ENCODE data around the gene LRRC8B.

LRRC8B gene

DNA sequence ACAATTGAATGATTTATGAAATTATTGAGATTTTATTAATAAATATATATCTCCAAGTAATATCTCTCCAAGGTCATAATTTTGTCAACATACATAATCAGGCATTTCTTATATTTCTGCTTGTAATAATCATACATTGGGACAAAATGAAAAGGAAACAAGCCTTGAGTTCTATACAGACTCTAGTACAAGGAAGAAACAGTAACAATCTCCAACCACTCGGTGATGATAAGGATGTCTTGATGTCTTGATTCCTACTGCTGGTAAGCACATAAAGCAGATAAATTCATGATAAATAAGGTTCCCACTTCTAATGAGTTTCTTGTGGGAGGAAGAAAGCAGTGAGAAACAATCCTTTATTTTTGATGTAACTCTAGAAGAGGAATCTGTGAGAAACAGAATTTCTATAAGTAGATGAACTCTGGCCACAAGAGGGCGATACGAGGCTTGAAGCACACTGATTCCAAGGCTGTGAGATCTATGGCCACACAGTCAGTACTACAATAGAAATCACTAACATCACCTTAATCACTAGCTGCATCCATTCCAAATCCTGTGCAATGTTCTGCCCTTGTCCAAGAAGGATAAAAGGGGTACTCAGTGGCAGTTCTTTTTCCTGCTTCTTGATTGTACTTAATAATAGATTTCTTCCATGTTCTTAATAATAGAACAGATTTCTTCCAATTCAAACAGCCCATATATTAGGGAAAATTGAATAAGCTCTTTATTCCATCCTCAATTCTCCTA is 41.4 kb upstream of the LRRC8B start:
- H3K4me2 ChIP-seq (ENCODE audit: low read depth, low read length, poor library complexity, severe bottlenecking) = peak overlapping the region; percentile 52
- no peaks in the 10 kb centered on the region for H3K79me2 ChIP-seq (ENCODE audit: insufficient read depth, low read length)
- H3K4me1 ChIP-seq (ENCODE audit: insufficient read depth, low read length, poor library complexity, severe bottlenecking) = peaks cover 41% of the 10 kb centered on the region
- peak overlapping the region; percentile 15 for H3K4me3 ChIP-seq (ENCODE audit: low read length, poor library complexity, severe bottlenecking)
- no peaks in the 10 kb centered on the region for H3K36me3 ChIP-seq (ENCODE audit: insufficient read depth, low read length)
- no peaks in the 10 kb centered on the region for H4K20me1 ChIP-seq (ENCODE audit: insufficient read depth, low read length, poor library complexity, severe bottlenecking)
- peaks cover 18% of the 10 kb centered on the region for H3K27me3 ChIP-seq (ENCODE audit: insufficient read depth, low read length, poor library complexity, severe bottlenecking)
- no peak overlapping the region for H3K9ac ChIP-seq (ENCODE audit: low read depth, low read length, poor library complexity, severe bottlenecking)
- H2AFZ ChIP-seq (ENCODE audit: low read length) = no peak overlapping the region
- H3F3A ChIP-seq (ENCODE audit: low read depth) = peaks cover 8% of the 10 kb centered on the region
- no peaks in the 10 kb centered on the region; the same call in none of the 2 replicates for H3K9me3 ChIP-seq (ENCODE audit: insufficient read depth, low read depth, low read length)
- H3K9me2 ChIP-seq (replicated peaks; ENCODE audit: low read depth, low read length) = no peaks in the 10 kb centered on the region
- no peak for TF ChIP-seq EZH2phosphoT487 (IDR thresholded peaks at IDR 0.05; ENCODE audit: borderline replicate concordance)
- peak; percentile 91 for TF ChIP-seq CTCF (conservative IDR thresholded peaks at IDR 0.05; ENCODE audit: low read length)

DNA sequence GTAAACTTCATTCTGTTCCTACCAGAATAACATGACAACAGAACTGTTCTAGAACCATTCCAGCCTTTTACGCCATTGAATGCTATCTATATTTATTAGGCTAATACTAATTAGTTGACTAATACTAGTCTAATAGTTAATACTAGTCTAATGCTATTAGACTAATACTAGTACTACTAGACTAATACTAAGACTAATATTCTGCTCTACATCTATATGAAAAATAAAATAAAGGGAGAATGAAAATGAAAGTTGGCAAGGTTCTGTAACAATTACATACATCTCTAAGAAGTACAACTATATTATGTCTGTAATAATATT is 40.9 kb upstream of the LRRC8B start:
- Histone ChIP-seq H3K27me3 (ENCODE audit: insufficient read depth, low read length, poor library complexity, severe bottlenecking) (peaks cover 18% of the 10 kb centered on the region), H3K4me2 (ENCODE audit: low read depth, low read length, poor library complexity, severe bottlenecking) (peak overlapping the region; percentile 52), H3K9me2 (replicated peaks; ENCODE audit: low read depth, low read length) (no peaks in the 10 kb centered on the region), H3K4me3 (ENCODE audit: low read length, poor library complexity, severe bottlenecking) (peak overlapping the region; percentile 15), H2AFZ (ENCODE audit: low read length) (no peak overlapping the region), H3K79me2 (ENCODE audit: insufficient read depth, low read length) (no peaks in the 10 kb centered on the region), H3K9ac (ENCODE audit: low read depth, low read length, poor library complexity, severe bottlenecking) (no peak overlapping the region), H3K9me3 (ENCODE audit: insufficient read depth, low read depth, low read length) (no peaks in the 10 kb centered on the region; the same call in none of the 2 replicates), H3K36me3 (ENCODE audit: insufficient read depth, low read length) (no peaks in the 10 kb centered on the region), H3K4me1 (ENCODE audit: insufficient read depth, low read length, poor library complexity, severe bottlenecking) (peaks cover 46% of the 10 kb centered on the region), H3F3A (ENCODE audit: low read depth) (peaks cover 8% of the 10 kb centered on the region), H4K20me1 (ENCODE audit: insufficient read depth, low read length, poor library complexity, severe bottlenecking) (no peaks in the 10 kb centered on the region)
- no peak for TF ChIP-seq EZH2phosphoT487 (IDR thresholded peaks at IDR 0.05; ENCODE audit: borderline replicate concordance)
- TF ChIP-seq CTCF (conservative IDR thresholded peaks at IDR 0.05; ENCODE audit: low read length) = no peak

DNA sequence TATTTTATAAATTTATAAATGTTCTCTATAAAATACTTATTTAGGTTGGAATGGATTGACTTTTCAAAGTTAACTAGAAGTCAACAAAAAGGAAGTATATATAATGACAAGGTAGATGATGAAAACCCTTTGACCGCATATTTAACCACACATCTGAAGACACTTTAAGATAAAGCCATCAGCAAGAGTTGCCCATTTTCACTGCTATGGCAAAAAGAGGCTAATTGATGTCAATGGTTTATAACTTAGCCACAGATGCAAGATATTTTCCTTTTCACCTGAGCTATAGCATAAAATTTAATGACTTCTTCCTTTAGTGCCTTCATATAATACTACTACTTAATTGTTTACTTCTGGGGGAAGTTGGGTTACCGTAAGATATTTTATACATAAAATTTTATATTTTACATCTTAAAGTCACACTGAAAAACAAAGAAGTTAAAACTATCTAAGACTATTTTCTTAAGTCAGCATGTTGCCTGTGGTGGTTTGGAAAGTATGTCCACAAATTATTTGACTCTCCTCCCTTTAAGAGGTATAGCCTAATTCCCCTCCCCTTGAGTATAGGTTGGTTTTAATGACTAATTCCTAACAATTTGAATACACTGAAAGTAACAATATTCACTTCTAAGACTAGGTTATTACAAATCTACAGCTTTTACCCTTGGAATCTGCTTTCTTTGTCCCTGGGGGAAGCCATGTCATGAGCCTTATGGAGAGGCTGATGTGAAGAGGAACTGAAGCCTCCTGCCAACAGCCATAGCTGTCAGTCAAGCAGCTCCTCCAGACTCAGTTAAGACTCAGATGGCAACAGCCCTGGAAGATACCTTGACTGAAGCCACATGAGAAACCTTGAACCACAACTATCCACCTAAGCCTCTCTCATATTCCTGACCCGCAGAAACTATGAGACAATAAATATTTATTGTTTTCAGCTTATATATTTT is 40.3 kb upstream of the LRRC8B start:
- Histone ChIP-seq H3F3A (ENCODE audit: low read depth) (peaks cover 8% of the 10 kb centered on the region), H4K20me1 (ENCODE audit: insufficient read depth, low read length, poor library complexity, severe bottlenecking) (no peaks in the 10 kb centered on the region), H2AFZ (ENCODE audit: low read length) (no peak overlapping the region), H3K4me1 (ENCODE audit: insufficient read depth, low read length, poor library complexity, severe bottlenecking) (peaks cover 52% of the 10 kb centered on the region), H3K9me3 (ENCODE audit: insufficient read depth, low read depth, low read length) (no peaks in the 10 kb centered on the region; the same call in none of the 2 replicates), H3K79me2 (ENCODE audit: insufficient read depth, low read length) (no peaks in the 10 kb centered on the region), H3K27me3 (ENCODE audit: insufficient read depth, low read length, poor library complexity, severe bottlenecking) (peaks cover 18% of the 10 kb centered on the region), H3K4me2 (ENCODE audit: low read depth, low read length, poor library complexity, severe bottlenecking) (peak overlapping the region; percentile 52), H3K9ac (ENCODE audit: low read depth, low read length, poor library complexity, severe bottlenecking) (no peak overlapping the region), H3K4me3 (ENCODE audit: low read length, poor library complexity, severe bottlenecking) (peak overlapping the region; percentile 40), H3K9me2 (replicated peaks; ENCODE audit: low read depth, low read length) (no peaks in the 10 kb centered on the region), H3K36me3 (ENCODE audit: insufficient read depth, low read length) (no peaks in the 10 kb centered on the region)
- TF ChIP-seq CTCF (conservative IDR thresholded peaks at IDR 0.05; ENCODE audit: low read length) (no peak), EZH2phosphoT487 (IDR thresholded peaks at IDR 0.05; ENCODE audit: borderline replicate concordance) (peak; percentile 96)

Data from Loucy (cell line).